Measurements from ENCODE around the gene MYO3B. TPM values are rescaled to one million over a fixed set of nuclear protein-coding genes. Genes with fewer than 3 reads are reported as not detected.

The MYO3B gene
- total RNA-seq, 1 donor from 2014 or later, result not detected

DNA sequence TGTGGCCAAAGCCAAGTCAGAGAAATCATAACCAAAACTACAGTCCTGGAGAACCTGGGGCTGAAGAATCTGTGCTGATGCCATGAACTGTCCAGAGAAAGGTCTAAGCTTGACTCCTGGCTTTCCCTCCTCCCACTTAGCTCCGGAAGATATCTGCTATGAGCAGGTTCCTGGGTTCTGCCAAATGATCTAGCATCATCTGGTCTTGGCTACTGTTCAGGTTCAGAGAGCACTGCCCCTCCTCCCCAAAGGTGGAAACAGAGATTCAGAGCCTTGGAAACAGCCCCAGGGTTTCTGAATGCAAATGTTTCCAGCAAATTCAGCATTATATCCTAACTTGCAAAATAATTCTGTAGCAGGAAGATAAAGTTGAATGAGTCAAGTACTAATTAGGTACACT, 317.9 kb downstream of the MYO3B start:
- Mint-ChIP-seq H3K27ac (no peak overlapping the region), H3K4me3 (ENCODE audit: low read depth) (no peak overlapping the region), H3K27me3 (peaks cover 6% of the 10 kb centered on the region), H3K9me3 (ENCODE audit: low read depth) (no peaks in the 10 kb centered on the region), H3K36me3 (ENCODE audit: insufficient read depth) (no peaks in the 10 kb centered on the region), H3K4me1 (ENCODE audit: low read depth) (peaks cover 11% of the 10 kb centered on the region)
- DNase-seq (ENCODE audit: low spot score, unreplicated experiment), result no peak
- TF ChIP-seq CTCF (IDR thresholded peaks at IDR 0.05; ENCODE audit: unreplicated experiment), result no peak

- Mint-ChIP-seq H3K27me3 (peaks cover 22% of the 10 kb centered on the region), H3K36me3 (ENCODE audit: insufficient read depth) (no peaks in the 10 kb centered on the region), H3K9me3 (ENCODE audit: low read depth) (no peaks in the 10 kb centered on the region), H3K27ac (no peak overlapping the region), H3K4me3 (ENCODE audit: low read depth) (no peak overlapping the region), H3K4me1 (ENCODE audit: low read depth) (peaks cover 11% of the 10 kb centered on the region)
- no peak for DNase-seq (ENCODE audit: low spot score, unreplicated experiment)
- no peak for TF ChIP-seq CTCF (IDR thresholded peaks at IDR 0.05; ENCODE audit: unreplicated experiment)
These were observed 320.7 kb downstream of the MYO3B start for GRCh38 chr2:170498619-170499018.

- Mint-ChIP-seq H3K9me3 (ENCODE audit: low read depth) (no peaks in the 10 kb centered on the region), H3K4me3 (ENCODE audit: low read depth) (no peak overlapping the region), H3K27me3 (peaks cover 25% of the 10 kb centered on the region), H3K4me1 (ENCODE audit: low read depth) (peaks cover 17% of the 10 kb centered on the region), H3K36me3 (ENCODE audit: insufficient read depth) (no peaks in the 10 kb centered on the region), H3K27ac (no peak overlapping the region)
- no peak for TF ChIP-seq CTCF (IDR thresholded peaks at IDR 0.05; ENCODE audit: unreplicated experiment)
- DNase-seq (ENCODE audit: low spot score, unreplicated experiment), result no peak
These were observed 322.2 kb downstream of the MYO3B start for GRCh38 chr2:170500104-170500503.

DNA sequence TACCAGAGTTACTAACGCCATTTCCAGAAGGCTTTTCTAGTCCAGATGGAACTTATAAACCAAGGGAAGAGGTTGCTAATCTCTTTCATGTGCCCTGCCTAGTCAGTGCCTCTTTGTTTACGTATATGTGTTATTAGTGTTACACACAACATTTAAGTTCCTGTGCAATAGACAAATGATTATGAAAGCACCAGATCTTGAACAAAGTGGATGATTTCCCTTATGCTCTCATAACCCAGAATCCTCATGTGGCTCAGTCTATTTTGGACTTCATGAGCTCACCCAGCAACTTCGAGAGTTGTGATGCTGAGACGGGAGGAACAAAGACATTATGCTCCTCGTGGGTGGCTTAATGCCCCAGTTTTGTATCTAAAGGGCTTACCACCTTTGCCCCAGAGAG, 322.8 kb downstream of the MYO3B start:
- Mint-ChIP-seq H3K9me3 (ENCODE audit: low read depth) (no peaks in the 10 kb centered on the region), H3K27ac (no peak overlapping the region), H3K36me3 (ENCODE audit: insufficient read depth) (no peaks in the 10 kb centered on the region), H3K4me3 (ENCODE audit: low read depth) (no peak overlapping the region), H3K4me1 (ENCODE audit: low read depth) (peaks cover 19% of the 10 kb centered on the region), H3K27me3 (peaks cover 28% of the 10 kb centered on the region)
- TF ChIP-seq CTCF (IDR thresholded peaks at IDR 0.05; ENCODE audit: unreplicated experiment), result no peak
- DNase-seq (ENCODE audit: low spot score, unreplicated experiment), result no peak

- no peak for DNase-seq (ENCODE audit: low spot score, unreplicated experiment)
- Mint-ChIP-seq H3K27ac (no peak overlapping the region), H3K27me3 (peaks cover 30% of the 10 kb centered on the region), H3K4me1 (ENCODE audit: low read depth) (peaks cover 22% of the 10 kb centered on the region), H3K4me3 (ENCODE audit: low read depth) (no peak overlapping the region), H3K36me3 (ENCODE audit: insufficient read depth) (no peaks in the 10 kb centered on the region), H3K9me3 (ENCODE audit: low read depth) (no peaks in the 10 kb centered on the region)
- no peak for TF ChIP-seq CTCF (IDR thresholded peaks at IDR 0.05; ENCODE audit: unreplicated experiment)
These were observed 323.6 kb downstream of the MYO3B start for GRCh38 chr2:170501421-170502043.

Data from progenitor cell of endocrine pancreas (in vitro differentiated cells).